Activated effector memory CD4-positive, alpha-beta T cell treated with Interleukin-2 at 50 U/mL for 16 hours (primary cell): ENCODE data around the gene HNF1A.

ENCODE experiments used
- DNase-seq: peaks from one replicate; pipeline ENCODE4 v3.0.0-alpha.2; 2020

HNF1A gene

GRCh38 chr12:120960657-120961056 lies 17.7 kb upstream of the HNF1A start:
- no peak for DNase-seq

GRCh38 chr12:120961604-120962531 lies 16.5 kb upstream of the HNF1A start:
- DNase-seq: no peak

GRCh38 chr12:120962532-120963020 lies 15.8 kb upstream of the HNF1A start:
- DNase-seq: no peak

- no peak for DNase-seq
Observed at GRCh38 chr12:120964298-120964697, 14.0 kb upstream of the HNF1A start.

GRCh38 chr12:120965534-120966091 lies 12.7 kb upstream of the HNF1A start:
- no peak for DNase-seq

- DNase-seq: no peak
Observed at GRCh38 chr12:120970310-120970709, 8.0 kb upstream of the HNF1A start.

GRCh38 chr12:120971299-120972180 lies 6.8 kb upstream of the HNF1A start:
- no peak for DNase-seq

GRCh38 chr12:120972870-120973543 lies 5.3 kb upstream of the HNF1A start:
- no peak for DNase-seq

GRCh38 chr12:120977531-120978295 lies 630 bp upstream of the HNF1A start:
- DNase-seq: no peak

GRCh38 chr12:120979220-120979861 lies 998 bp downstream of the HNF1A start:
- DNase-seq: no peak

- no peak for DNase-seq
Observed at GRCh38 chr12:120979862-120980696, 1.7 kb downstream of the HNF1A start.

GRCh38 chr12:120980800-120981368 lies 2.5 kb downstream of the HNF1A start:
- DNase-seq: no peak

GRCh38 chr12:120981407-120981941 lies 3.1 kb downstream of the HNF1A start:
- no peak for DNase-seq

GRCh38 chr12:120982659-120983058 lies 4.3 kb downstream of the HNF1A start:
- no peak for DNase-seq

GRCh38 chr12:120983759-120984158 lies 5.4 kb downstream of the HNF1A start:
- no peak for DNase-seq

GRCh38 chr12:120984351-120984898 lies 6.1 kb downstream of the HNF1A start:
- no peak for DNase-seq

- DNase-seq: no peak
Observed at GRCh38 chr12:120988234-120988633, 9.9 kb downstream of the HNF1A start.

GRCh38 chr12:120988658-120989057 lies 10.3 kb downstream of the HNF1A start:
- DNase-seq: no peak

- DNase-seq: no peak
Observed at GRCh38 chr12:120989687-120990086, 11.3 kb downstream of the HNF1A start.
